ENCODE results near the gene HSF5. TPM values are rescaled to one million over a fixed set of nuclear protein-coding genes. Genes with fewer than 3 reads are reported as not detected.

Gene HSF5
- total RNA-seq, 1 experiment from 2014 or later: not detected

DNA sequence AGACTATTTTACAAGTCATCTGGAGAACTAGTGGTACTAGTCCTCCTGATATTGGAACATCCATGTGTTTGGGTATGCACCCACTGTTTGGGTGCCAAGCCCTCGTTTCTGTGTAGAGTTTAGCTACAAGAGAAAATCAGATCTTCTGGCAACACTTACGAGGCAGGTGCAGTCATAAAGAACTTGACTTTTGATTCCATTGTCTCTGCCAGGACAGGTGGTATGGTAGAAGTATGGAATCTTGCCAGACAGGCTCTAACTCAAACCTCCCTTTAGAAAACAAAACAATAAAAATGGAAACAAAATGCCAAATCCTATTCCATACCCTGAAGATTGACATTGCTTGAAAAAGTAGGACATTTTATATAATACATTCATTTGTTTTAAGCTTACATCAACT, 86.9 kb downstream of the HSF5 start:
- Histone ChIP-seq H3K4me2 (ENCODE audit: insufficient read depth, insufficient read length, low read length) (no peak overlapping the region), H2AK5ac (ENCODE audit: insufficient read length, low read length) (no peak overlapping the region), H3T11ph (ENCODE audit: low read length) (no peak overlapping the region), H2BK20ac (ENCODE audit: low read depth, low read length, poor library complexity, severe bottlenecking) (no peak overlapping the region), H2BK5ac (ENCODE audit: insufficient read length, low read length) (no peak overlapping the region), H3K23ac (ENCODE audit: insufficient read length, low read depth, low read length) (no peak overlapping the region), H3K79me2 (ENCODE audit: insufficient read depth, low read length) (no peaks in the 10 kb centered on the region), H2BK120ac (ENCODE audit: low read depth, low read length, poor library complexity, severe bottlenecking) (no peak overlapping the region), H3K79me1 (ENCODE audit: insufficient read depth, low read depth, low read length, poor library complexity, severe bottlenecking) (no peaks in the 10 kb centered on the region), H3K27me3 (ENCODE audit: insufficient read depth, low read length) (peaks cover 43% of the 10 kb centered on the region), H3K18ac (ENCODE audit: insufficient read length, low read depth, low read length) (no peak overlapping the region), H2BK15ac (ENCODE audit: low read depth, low read length) (no peak overlapping the region), H3K9me3 (ENCODE audit: control insufficient read depth, low read depth, low read length) (no peaks in the 10 kb centered on the region), H3K4ac (ENCODE audit: low read depth, low read length) (no peak overlapping the region), H3K23me2 (ENCODE audit: insufficient read length, low read depth, low read length, poor library complexity, severe bottlenecking) (no peaks in the 10 kb centered on the region), H3K9ac (ENCODE audit: extremely low read depth, insufficient read length, low read length) (no peak overlapping the region), H3K56ac (ENCODE audit: insufficient read length, low read depth, low read length) (no peak overlapping the region), H3K14ac (ENCODE audit: insufficient read depth, low read length) (no peak overlapping the region), H2BK12ac (ENCODE audit: insufficient read length, low read depth, low read length) (no peak overlapping the region), H4K20me1 (ENCODE audit: control insufficient read depth, insufficient read depth, insufficient read length) (no peaks in the 10 kb centered on the region), H4K8ac (replicated peaks; ENCODE audit: insufficient read length, low read depth, low read length) (no peak overlapping the region), H2AFZ (ENCODE audit: low read length) (no peak overlapping the region), H3K4me1 (ENCODE audit: insufficient read depth, low read length) (peaks cover 9% of the 10 kb centered on the region; the same call in 1 of the 2 replicates), H4K91ac (ENCODE audit: insufficient read length, low read depth, low read length) (no peak overlapping the region), H3K27ac (ENCODE audit: insufficient read length, low read depth, low read length) (no peak overlapping the region), H4K5ac (ENCODE audit: insufficient read length, low read depth, low read length) (no peak overlapping the region)
- no peak for DNase-seq
- Mint-ChIP-seq H3K4me1 (peaks cover 46% of the 10 kb centered on the region in 2 experiments), H3K27ac (no peak overlapping the region), H3K4me3 (no peak overlapping the region), H3K27me3 (ENCODE audit: low read depth) (peaks cover 98% of the 10 kb centered on the region), H3K36me3 (ENCODE audit: insufficient read depth in 1 of 3, low read depth in 3 of 3) (no peaks in the 10 kb centered on the region), H3K9me3 (no peaks in the 10 kb centered on the region)
- WGBS (ENCODE audit: extremely low coverage, insufficient read length, low lambda C conversion rate): no CpG with 5 or more reads among the region's 2 CpGs
- no peak for TF ChIP-seq CTCF (conservative IDR thresholded peaks at IDR 0.05)

Measured in H9 (cell line).